Effector memory CD8-positive, alpha-beta T cell (primary cell): Measurements from ENCODE around the gene PCSK6.

ENCODE experiments used
- ATAC-seq: fragments of 150-1000 bp; cut with Tn5 transposase; replicated peaks from 2 replicates; pipeline ENCODE4 v1.10.0; 2021; ENCODE audit warnings: mild to moderate bottlenecking, moderate library complexity
- DNase-seq, 3 experiments: peaks; one replicate each; pipeline ENCODE4 v3.0.0; 2021
- H3K27ac Mint-ChIP-seq, 2 donors: one replicate each; pipeline ENCODE4 v1.8.0; 2022; ENCODE audit warnings: mild to moderate bottlenecking in 2 of 2, mixed read lengths in 2 of 2, moderate library complexity in 2 of 2
- H3K27me3 Mint-ChIP-seq, 2 donors: one replicate each; pipeline ENCODE4 v1.8.0; 2022; ENCODE audit warnings: mixed read lengths in 2 of 2
- H3K36me3 Mint-ChIP-seq: one replicate; pipeline ENCODE4 v1.8.0; 2022; ENCODE audit warnings: mild to moderate bottlenecking, moderate library complexity, mixed read lengths; ENCODE audit not compliant: insufficient read depth
- H3K4me1 Mint-ChIP-seq, 2 donors: one replicate each; pipeline ENCODE4 v1.8.0; 2022; ENCODE audit warnings: low read depth in 2 of 2, mixed read lengths in 2 of 2
- H3K4me3 Mint-ChIP-seq, 2 donors: one replicate each; pipeline ENCODE4 v1.8.0; 2022; ENCODE audit warnings: mild to moderate bottlenecking in 2 of 2, mixed read lengths in 2 of 2, moderate library complexity in 2 of 2
- H3K9me3 Mint-ChIP-seq, 2 donors: one replicate each; pipeline ENCODE4 v1.8.0; 2022; ENCODE audit warnings: mixed read lengths in 2 of 2

PCSK6 gene

GRCh38 chr15:101454365-101454764 is 35.1 kb downstream of the PCSK6 start:
- DNase-seq (no peak), ATAC-seq (no peak)
- H3K9me3 Mint-ChIP-seq = no peaks in the 10 kb centered on the region
- no peak overlapping the region for H3K4me3 Mint-ChIP-seq
- no peak overlapping the region for H3K27ac Mint-ChIP-seq
- no peaks in the 10 kb centered on the region for H3K36me3 Mint-ChIP-seq
- no peaks in the 10 kb centered on the region for H3K4me1 Mint-ChIP-seq
- H3K27me3 Mint-ChIP-seq = peaks cover 57 to 87% of the 10 kb centered on the region in 2 donors

- peaks cover 50 to 78% of the 10 kb centered on the region in 2 donors for H3K27me3 Mint-ChIP-seq
- H3K36me3 Mint-ChIP-seq = no peaks in the 10 kb centered on the region
- no peaks in the 10 kb centered on the region for H3K9me3 Mint-ChIP-seq
- DNase-seq (no peak), ATAC-seq (no peak)
- H3K4me1 Mint-ChIP-seq = no peaks in the 10 kb centered on the region
- H3K4me3 Mint-ChIP-seq = no peak overlapping the region
- no peak overlapping the region for H3K27ac Mint-ChIP-seq
These were observed 36.1 kb downstream of the PCSK6 start for GRCh38 chr15:101453123-101454120.

- no peak for ATAC-seq
- Mint-ChIP-seq H3K4me3 (no peak overlapping the region), H3K27ac (no peak overlapping the region), H3K9me3 (no peaks in the 10 kb centered on the region), H3K36me3 (no peaks in the 10 kb centered on the region), H3K27me3 (peaks cover 50 to 78% of the 10 kb centered on the region in 2 donors), H3K4me1 (no peaks in the 10 kb centered on the region)
- no peak for DNase-seq
These were observed 36.9 kb downstream of the PCSK6 start for GRCh38 chr15:101452572-101452971.

- H3K27me3 Mint-ChIP-seq = peaks cover 50 to 84% of the 10 kb centered on the region in 2 donors
- no peaks in the 10 kb centered on the region for H3K36me3 Mint-ChIP-seq
- H3K9me3 Mint-ChIP-seq = no peaks in the 10 kb centered on the region
- no peaks in the 10 kb centered on the region for H3K4me1 Mint-ChIP-seq
- ATAC-seq = no peak
- DNase-seq = no peak
- H3K4me3 Mint-ChIP-seq = no peak overlapping the region
- H3K27ac Mint-ChIP-seq = no peak overlapping the region
These were observed 37.7 kb downstream of the PCSK6 start for GRCh38 chr15:101451846-101452245.

- ATAC-seq = no peak
These were observed 38.2 kb downstream of the PCSK6 start for GRCh38 chr15:101451266-101451799.

GRCh38 chr15:101450403-101451265 is 38.9 kb downstream of the PCSK6 start:
- H3K4me3 Mint-ChIP-seq = no peak overlapping the region
- no peaks in the 10 kb centered on the region for H3K36me3 Mint-ChIP-seq
- no peak for ATAC-seq
- no peak overlapping the region for H3K27ac Mint-ChIP-seq
- no peaks in the 10 kb centered on the region for H3K9me3 Mint-ChIP-seq
- H3K27me3 Mint-ChIP-seq = peaks cover 51 to 75% of the 10 kb centered on the region in 2 donors
- H3K4me1 Mint-ChIP-seq = no peaks in the 10 kb centered on the region
- no peak for DNase-seq

More at GRCh38 chr15:101451266-101451799, 38.2 kb downstream of the PCSK6 start:
- Mint-ChIP-seq H3K4me1 (no peaks in the 10 kb centered on the region), H3K36me3 (no peaks in the 10 kb centered on the region), H3K4me3 (no peak overlapping the region), H3K27me3 (peaks cover 50 to 82% of the 10 kb centered on the region in 2 donors), H3K27ac (no peak overlapping the region), H3K9me3 (no peaks in the 10 kb centered on the region)
- DNase-seq = no peak

- Mint-ChIP-seq H3K4me3 (no peak overlapping the region), H3K27me3 (peaks cover 47 to 68% of the 10 kb centered on the region in 2 donors), H3K27ac (no peak overlapping the region), H3K36me3 (no peaks in the 10 kb centered on the region), H3K4me1 (no peaks in the 10 kb centered on the region), H3K9me3 (peaks cover 0 to 2% of the 10 kb centered on the region in 2 donors)
- ATAC-seq = no peak
- DNase-seq = no peak
These were observed 39.8 kb downstream of the PCSK6 start for GRCh38 chr15:101449471-101450402.

GRCh38 chr15:101448336-101448735 is 41.2 kb downstream of the PCSK6 start:
- no peak for DNase-seq
- Mint-ChIP-seq H3K9me3 (peaks cover 0 to 2% of the 10 kb centered on the region in 2 donors), H3K27me3 (peaks cover 41 to 67% of the 10 kb centered on the region in 2 donors), H3K27ac (no peak overlapping the region), H3K4me1 (no peaks in the 10 kb centered on the region), H3K36me3 (no peaks in the 10 kb centered on the region), H3K4me3 (no peak overlapping the region)
- no peak for ATAC-seq

- ATAC-seq (no peak), DNase-seq (no peak)
- Mint-ChIP-seq H3K36me3 (no peaks in the 10 kb centered on the region), H3K27ac (no peak overlapping the region), H3K9me3 (peaks cover 0 to 2% of the 10 kb centered on the region in 2 donors), H3K4me1 (no peaks in the 10 kb centered on the region), H3K27me3 (peaks cover 41 to 67% of the 10 kb centered on the region in 2 donors), H3K4me3 (no peak overlapping the region)
These were observed 41.9 kb downstream of the PCSK6 start for GRCh38 chr15:101447561-101448071.

- no peak overlapping the region for H3K27ac Mint-ChIP-seq
These were observed 42.4 kb downstream of the PCSK6 start for GRCh38 chr15:101447168-101447533.

GRCh38 chr15:101446518-101447167 is 42.9 kb downstream of the PCSK6 start:
- H3K36me3 Mint-ChIP-seq = no peaks in the 10 kb centered on the region
- H3K4me1 Mint-ChIP-seq = no peaks in the 10 kb centered on the region
- peaks cover 41 to 67% of the 10 kb centered on the region in 2 donors for H3K27me3 Mint-ChIP-seq
- no peak overlapping the region for H3K27ac Mint-ChIP-seq
- ATAC-seq = no peak
- H3K9me3 Mint-ChIP-seq = peaks cover 0 to 2% of the 10 kb centered on the region in 2 donors
- DNase-seq = no peak
- H3K4me3 Mint-ChIP-seq = no peak overlapping the region

More at GRCh38 chr15:101447168-101447533, 42.4 kb downstream of the PCSK6 start:
- no peak overlapping the region for H3K4me3 Mint-ChIP-seq
- peaks cover 41 to 67% of the 10 kb centered on the region in 2 donors for H3K27me3 Mint-ChIP-seq
- ATAC-seq = no peak
- H3K4me1 Mint-ChIP-seq = no peaks in the 10 kb centered on the region
- no peaks in the 10 kb centered on the region for H3K36me3 Mint-ChIP-seq
- DNase-seq = no peak
- H3K9me3 Mint-ChIP-seq = peaks cover 0 to 2% of the 10 kb centered on the region in 2 donors
